Measurements from ENCODE around the gene EEF2. TPM values are rescaled to one million over a fixed set of nuclear protein-coding genes. Genes with fewer than 3 reads are reported as not detected.

EEF2 gene
- total RNA-seq, 1 experiment from 2014 or later: 1,124 TPM

DNA sequence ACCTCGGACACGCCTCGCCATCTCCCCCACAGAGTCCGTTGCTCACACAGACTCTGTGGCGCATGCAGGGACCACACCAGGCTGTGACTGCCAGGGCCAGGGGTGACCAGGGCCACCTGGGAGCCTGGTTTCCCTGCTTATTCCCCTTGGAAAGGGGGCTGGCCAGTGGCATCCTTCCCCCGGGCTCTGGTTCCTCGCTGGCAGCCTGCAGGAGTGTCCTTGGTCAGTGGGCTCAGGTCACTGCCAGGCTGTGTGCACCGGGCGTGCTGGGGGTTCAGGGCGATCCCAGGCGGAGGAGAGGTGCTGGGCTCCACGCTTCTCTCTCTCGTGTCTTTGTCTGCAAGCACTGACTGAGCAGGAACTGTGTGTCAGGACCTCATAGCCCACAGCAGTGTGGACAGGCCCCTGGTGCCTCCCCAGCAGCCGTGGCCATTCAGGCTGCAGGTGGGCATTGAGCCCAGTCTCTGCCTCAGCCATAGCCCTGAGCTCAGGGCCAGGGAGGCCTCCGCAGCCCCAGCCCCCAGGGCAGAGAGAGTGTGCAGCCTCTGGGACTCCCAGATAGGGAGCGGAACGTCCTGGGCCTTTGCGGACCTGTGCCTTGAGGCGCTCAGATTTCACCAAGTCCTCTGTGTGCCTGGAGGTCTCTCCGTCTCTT, 28.8 kb upstream of the EEF2 start:
- Histone ChIP-seq H3K27ac (ENCODE audit: low read length) (no peak overlapping the region), H3K4me2 (ENCODE audit: low read length) (no peak overlapping the region), H4K20me1 (ENCODE audit: low read length) (no peaks in the 10 kb centered on the region), H2AFZ (ENCODE audit: low read length) (no peak overlapping the region), H3K4me3 (ENCODE audit: low read length) (no peak overlapping the region), H3K9me3 (ENCODE audit: low read length) (no peaks in the 10 kb centered on the region), H3K36me3 (ENCODE audit: low read depth, low read length) (no peaks in the 10 kb centered on the region), H3K9me2 (replicated peaks; ENCODE audit: low read length) (no peaks in the 10 kb centered on the region), H3K9ac (ENCODE audit: low read length) (no peak overlapping the region), H3K4me1 (ENCODE audit: insufficient read depth, low read length) (no peaks in the 10 kb centered on the region; the same call in 1 of the 2 replicates), H3F3A (ENCODE audit: low read length, unreplicated experiment) (no peaks in the 10 kb centered on the region), H3K79me2 (ENCODE audit: low read length) (peaks cover 35% of the 10 kb centered on the region), H3K27me3 (ENCODE audit: low read length) (no peaks in the 10 kb centered on the region)
- no peak for TF ChIP-seq EZH2phosphoT487 (IDR thresholded peaks at IDR 0.05; ENCODE audit: borderline replicate concordance, low read length)
- no peak for TF ChIP-seq EZH2 (IDR thresholded peaks at IDR 0.05; ENCODE audit: low read length, unreplicated experiment)
- TF ChIP-seq, protein P1, sequence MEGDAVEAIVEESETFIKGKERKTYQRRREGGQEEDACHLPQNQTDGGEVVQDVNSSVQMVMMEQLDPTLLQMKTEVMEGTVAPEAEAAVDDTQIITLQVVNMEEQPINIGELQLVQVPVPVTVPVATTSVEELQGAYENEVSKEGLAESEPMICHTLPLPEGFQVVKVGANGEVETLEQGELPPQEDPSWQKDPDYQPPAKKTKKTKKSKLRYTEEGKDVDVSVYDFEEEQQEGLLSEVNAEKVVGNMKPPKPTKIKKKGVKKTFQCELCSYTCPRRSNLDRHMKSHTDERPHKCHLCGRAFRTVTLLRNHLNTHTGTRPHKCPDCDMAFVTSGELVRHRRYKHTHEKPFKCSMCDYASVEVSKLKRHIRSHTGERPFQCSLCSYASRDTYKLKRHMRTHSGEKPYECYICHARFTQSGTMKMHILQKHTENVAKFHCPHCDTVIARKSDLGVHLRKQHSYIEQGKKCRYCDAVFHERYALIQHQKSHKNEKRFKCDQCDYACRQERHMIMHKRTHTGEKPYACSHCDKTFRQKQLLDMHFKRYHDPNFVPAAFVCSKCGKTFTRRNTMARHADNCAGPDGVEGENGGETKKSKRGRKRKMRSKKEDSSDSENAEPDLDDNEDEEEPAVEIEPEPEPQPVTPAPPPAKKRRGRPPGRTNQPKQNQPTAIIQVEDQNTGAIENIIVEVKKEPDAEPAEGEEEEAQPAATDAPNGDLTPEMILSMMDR (conservative IDR thresholded peaks at IDR 0.05; ENCODE audit: low read depth, low read length): no peak
- ATAC-seq: no peak
- ChIA-PET POLR2A (ENCODE audit: unreplicated experiment) (no interaction called here), CTCF (no interaction called here)
- intact Hi-C loops (cut with micrococcal nuclease): no loop called here
- no TSS peak for BruUV-seq (replicated peaks)
- DNase-seq: no peak

DNA sequence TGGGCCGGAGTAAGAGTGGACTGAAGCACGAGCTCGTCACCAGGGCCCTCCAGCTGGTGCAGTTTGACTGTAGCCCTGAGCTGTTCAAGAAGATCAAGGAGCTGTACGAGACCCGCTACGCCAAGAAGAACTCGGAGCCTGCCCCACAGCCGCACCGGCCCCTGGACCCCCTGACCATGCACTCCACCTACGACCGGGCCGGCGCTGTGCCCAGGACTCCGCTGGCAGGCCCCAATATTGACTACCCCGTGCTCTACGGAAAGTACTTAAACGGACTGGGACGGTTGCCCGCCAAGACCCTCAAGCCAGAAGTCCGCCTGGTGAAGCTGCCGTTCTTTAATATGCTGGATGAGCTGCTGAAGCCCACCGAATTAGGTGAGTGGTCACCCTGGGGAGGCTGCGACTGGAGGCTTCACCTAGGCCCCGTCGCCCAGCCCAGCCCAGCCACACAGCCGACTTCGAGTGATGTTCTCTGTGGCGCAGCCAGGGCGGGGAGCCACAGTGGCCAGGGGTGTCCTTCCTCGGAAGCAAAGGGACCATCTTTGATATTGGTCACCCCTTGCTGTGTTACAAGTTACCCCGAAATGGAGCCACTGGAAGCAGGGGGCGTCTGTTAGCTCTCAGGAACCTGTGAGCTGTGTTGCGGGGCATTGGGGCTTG, 27.8 kb upstream of the EEF2 start:
- Histone ChIP-seq H3K4me2 (ENCODE audit: low read length) (no peak overlapping the region), H3K27me3 (ENCODE audit: low read length) (no peaks in the 10 kb centered on the region), H3K9ac (ENCODE audit: low read length) (no peak overlapping the region), H3K4me3 (ENCODE audit: low read length) (no peak overlapping the region), H3K9me3 (ENCODE audit: low read length) (no peaks in the 10 kb centered on the region), H4K20me1 (ENCODE audit: low read length) (0 out of 2 replicates have a peak, but pooled peaks cover 4% of the 10 kb centered on the region), H2AFZ (ENCODE audit: low read length) (no peak overlapping the region), H3K9me2 (replicated peaks; ENCODE audit: low read length) (no peaks in the 10 kb centered on the region), H3K4me1 (ENCODE audit: insufficient read depth, low read length) (peaks cover 5% of the 10 kb centered on the region; the same call in 1 of the 2 replicates), H3K27ac (ENCODE audit: low read length) (no peak overlapping the region), H3K36me3 (ENCODE audit: low read depth, low read length) (no peaks in the 10 kb centered on the region), H3F3A (ENCODE audit: low read length, unreplicated experiment) (no peaks in the 10 kb centered on the region), H3K79me2 (ENCODE audit: low read length) (peaks cover 44% of the 10 kb centered on the region)
- intact Hi-C loops (cut with micrococcal nuclease): no loop called here
- no TSS peak for BruUV-seq (replicated peaks)
- ATAC-seq (no peak), DNase-seq (no peak)
- TF ChIP-seq EZH2phosphoT487 (IDR thresholded peaks at IDR 0.05; ENCODE audit: borderline replicate concordance, low read length): no peak
- TF ChIP-seq EZH2 (IDR thresholded peaks at IDR 0.05; ENCODE audit: low read length, unreplicated experiment): no peak
- TF ChIP-seq, protein P1 (conservative IDR thresholded peaks at IDR 0.05; ENCODE audit: low read depth, low read length): no peak
- CTCF ChIA-PET: no interaction called here
- POLR2A ChIA-PET (ENCODE audit: unreplicated experiment): no interaction called here

All from PC-3 (cell line).